H9 (cell line): ENCODE results near the gene GNB1L. TPM values are rescaled to one million over a fixed set of nuclear protein-coding genes. Genes with fewer than 3 reads are reported as not detected.

ENCODE experiments used
- DNase-seq: peaks from one replicate; pipeline ENCODE4 v3.0.0-alpha.2; 2017
- H2AFZ ChIP-seq: one replicate; pipeline ENCODE4 v1.6.1; 2013; ENCODE audit warnings: mild to moderate bottlenecking, low read length, control low read depth, moderate library complexity
- H2AK5ac ChIP-seq: 2 replicates; pipeline ENCODE4 v1.6.1; 2013; ENCODE audit warnings: low read length, control low read depth, mixed read lengths; ENCODE audit not compliant: insufficient read length
- H2BK120ac ChIP-seq: one replicate; pipeline ENCODE4 v1.6.1; 2013; ENCODE audit warnings: low read depth, mild to moderate bottlenecking, low read length, control low read depth, inconsistent platforms; ENCODE audit not compliant: poor library complexity, severe bottlenecking
- H2BK12ac ChIP-seq: 2 replicates; pipeline ENCODE4 v1.6.1; 2013; ENCODE audit warnings: low read length, control low read depth, mixed read lengths, low read depth; ENCODE audit not compliant: insufficient read length
- H2BK15ac ChIP-seq: 2 replicates; pipeline ENCODE4 v1.6.1; 2013; ENCODE audit warnings: low read depth, low read length, control low read depth
- H2BK20ac ChIP-seq: one replicate; pipeline ENCODE4 v1.6.1; 2013; ENCODE audit warnings: low read depth, mild to moderate bottlenecking, low read length, control low read depth, inconsistent platforms; ENCODE audit not compliant: poor library complexity, severe bottlenecking
- H2BK5ac ChIP-seq: 2 replicates; pipeline ENCODE4 v1.6.1; 2013; ENCODE audit warnings: low read length, control low read depth, mixed read lengths; ENCODE audit not compliant: insufficient read length
- H3K14ac ChIP-seq: 2 replicates; pipeline ENCODE4 v1.6.1; 2013; ENCODE audit warnings: low read length, control low read depth; ENCODE audit not compliant: insufficient read depth
- H3K18ac ChIP-seq: 2 replicates; pipeline ENCODE4 v1.6.1; 2013; ENCODE audit warnings: low read depth, mild to moderate bottlenecking, mixed read lengths, low read length, control low read depth; ENCODE audit not compliant: insufficient read length
- H3K23ac ChIP-seq: 2 replicates; pipeline ENCODE4 v1.6.1; 2013; ENCODE audit warnings: low read length, control low read depth, mixed read lengths, low read depth; ENCODE audit not compliant: insufficient read length
- H3K23me2 ChIP-seq: 2 replicates; pipeline ENCODE4 v1.6.1; 2013; ENCODE audit warnings: low read depth, mild to moderate bottlenecking, mixed read lengths, low read length, control low read depth; ENCODE audit not compliant: insufficient read length, poor library complexity, severe bottlenecking
- H3K27ac ChIP-seq: 2 replicates; pipeline ENCODE4 v1.5.1; 2013; ENCODE audit warnings: low read length, control low read depth, mixed read lengths, low read depth; ENCODE audit not compliant: insufficient read length
- H3K27me3 ChIP-seq: 2 replicates; pipeline ENCODE4 v1.6.1; 2013; ENCODE audit warnings: low read length, control low read depth, inconsistent platforms; ENCODE audit not compliant: insufficient read depth
- H3K4ac ChIP-seq: 2 replicates; pipeline ENCODE4 v1.6.1; 2013; ENCODE audit warnings: low read depth, mild to moderate bottlenecking, control low read depth, inconsistent platforms, low read length, moderate library complexity
- H3K4me1 ChIP-seq: 2 replicates; pipeline ENCODE4 v1.6.1; 2013; ENCODE audit warnings: low read length, control low read depth, inconsistent platforms; ENCODE audit not compliant: insufficient read depth
- H3K4me2 ChIP-seq: 2 replicates; pipeline ENCODE4 v1.6.1; 2013; ENCODE audit warnings: low read length, control low read depth, mixed read lengths; ENCODE audit not compliant: insufficient read length, insufficient read depth
- H3K56ac ChIP-seq: 2 replicates; pipeline ENCODE4 v1.6.1; 2013; ENCODE audit warnings: low read depth, mild to moderate bottlenecking, mixed read lengths, low read length, control low read depth; ENCODE audit not compliant: insufficient read length
- H3K79me1 ChIP-seq: 2 replicates; pipeline ENCODE4 v1.6.1; 2013; ENCODE audit warnings: low read depth, mild to moderate bottlenecking, moderate library complexity, low read length, control low read depth, inconsistent platforms; ENCODE audit not compliant: insufficient read depth, poor library complexity, severe bottlenecking
- H3K79me2 ChIP-seq: 2 replicates; pipeline ENCODE4 v1.6.1; 2013; ENCODE audit warnings: low read length, control low read depth, inconsistent platforms; ENCODE audit not compliant: insufficient read depth
- H3K9ac ChIP-seq: 2 replicates; pipeline ENCODE4 v1.6.1; 2013; ENCODE audit warnings: low read length, control low read depth, mixed read lengths; ENCODE audit not compliant: insufficient read length; ENCODE audit errors: extremely low read depth
- H3K9me3 ChIP-seq: one replicate; pipeline ENCODE4 v1.6.1; 2013; ENCODE audit warnings: low read depth, low read length, inconsistent platforms; ENCODE audit not compliant: control insufficient read depth
- H3T11ph ChIP-seq: one replicate; pipeline ENCODE4 v1.6.1; 2013; ENCODE audit warnings: mild to moderate bottlenecking, low read length, control low read depth, inconsistent platforms
- H4K20me1 ChIP-seq: one replicate; pipeline ENCODE4 v1.6.1; 2013; ENCODE audit not compliant: control insufficient read depth, insufficient read length, insufficient read depth
- H4K5ac ChIP-seq: 2 replicates; pipeline ENCODE4 v1.6.1; 2013; ENCODE audit warnings: low read depth, mild to moderate bottlenecking, mixed read lengths, low read length, control low read depth; ENCODE audit not compliant: insufficient read length
- H4K8ac ChIP-seq: replicated peaks from 2 replicates; pipeline ENCODE4 v1.6.1; 2013; ENCODE audit warnings: low read length, control low read depth, mixed read lengths, low read depth; ENCODE audit not compliant: insufficient read length
- H4K91ac ChIP-seq: 2 replicates; pipeline ENCODE4 v1.6.1; 2013; ENCODE audit warnings: low read depth, mild to moderate bottlenecking, moderate library complexity, mixed read lengths, low read length, control low read depth; ENCODE audit not compliant: insufficient read length
- H3K27ac Mint-ChIP-seq, 3 experiments: 2 replicates in 2 of 3; 3 replicates in 1 of 3; pipeline ENCODE4 v1.8.0; 2020 to 2021; ENCODE audit warnings: mixed read lengths in 3 of 3, mild to moderate bottlenecking in 1 of 3, moderate library complexity in 1 of 3
- H3K27me3 Mint-ChIP-seq: 2 replicates; pipeline ENCODE4 v1.8.0; 2021; ENCODE audit warnings: low read depth, mild to moderate bottlenecking, moderate library complexity, mixed read lengths
- H3K36me3 Mint-ChIP-seq, 3 experiments: 2 replicates in 2 of 3; 3 replicates in 1 of 3; pipeline ENCODE4 v1.8.0; 2020 to 2021; ENCODE audit warnings: low read depth in 3 of 3, mixed read lengths in 3 of 3; ENCODE audit not compliant: insufficient read depth in 1 of 3
- H3K4me1 Mint-ChIP-seq, 2 experiments: 2 replicates each; pipeline ENCODE4 v1.8.0; 2020; ENCODE audit warnings: mixed read lengths in 2 of 2
- H3K4me3 Mint-ChIP-seq, 2 experiments: 2 replicates in 1 of 2; 3 replicates in 1 of 2; pipeline ENCODE4 v1.8.0; 2020 to 2021; ENCODE audit warnings: mild to moderate bottlenecking in 2 of 2, mixed read lengths in 2 of 2, moderate library complexity in 1 of 2
- H3K9me3 Mint-ChIP-seq, 2 experiments: 2 replicates in 1 of 2; 3 replicates in 1 of 2; pipeline ENCODE4 v1.8.0; 2020; ENCODE audit warnings: mild to moderate bottlenecking in 2 of 2, mixed read lengths in 2 of 2, moderate library complexity in 1 of 2
- CTCF ChIP-seq: fragments of 200-600 bp; sonication (generic); conservative IDR thresholded peaks from 3 replicates; pipeline ENCODE4 v1.8.0; 2021; ENCODE audit warnings: antibody characterized with exemption, mild to moderate bottlenecking
- WGBS: extraction: QIAGEN DNeasy Blood & Tissue Kit; methylation state at CpG from one replicate; pipeline ENCODE4 v1.1.7; 2013; ENCODE audit warnings: missing lambda C conversion rate, low lambda C conversion rate, mixed read lengths; ENCODE audit not compliant: insufficient read length; ENCODE audit errors: extremely low coverage; 5-methylcytosine and 5-hydroxymethylcytosine counted together
- total RNA-seq: library from RNA; stranded (reverse); gene quantifications from 2 replicates; pipeline ENCODE4 v1.2.1, GENCODE V29; 2021

The GNB1L gene
- total RNA-seq, 1 experiment from 2014 or later = 22.4 TPM

- Histone ChIP-seq H3T11ph (no peak overlapping the region), H3K56ac (no peak overlapping the region), H3K18ac (no peak overlapping the region), H3K23ac (no peak overlapping the region), H3K14ac (no peak overlapping the region), H3K4ac (no peak overlapping the region), H4K91ac (no peak overlapping the region), H4K20me1 (no peaks in the 10 kb centered on the region), H2BK12ac (no peak overlapping the region), H3K27me3 (no peaks in the 10 kb centered on the region; the same call in 1 of the 2 replicates), H3K79me1 (no peaks in the 10 kb centered on the region), H4K8ac (no peak overlapping the region), H3K27ac (no peak overlapping the region), H3K79me2 (no peaks in the 10 kb centered on the region), H2BK120ac (no peak overlapping the region), H3K9ac (no peak overlapping the region), H2BK20ac (no peak overlapping the region), H3K4me1 (peaks cover 5% of the 10 kb centered on the region; the same call in 1 of the 2 replicates), H2BK15ac (no peak overlapping the region), H2AK5ac (no peak overlapping the region), H3K4me2 (no peak overlapping the region), H3K9me3 (no peaks in the 10 kb centered on the region), H2AFZ (no peak overlapping the region), H4K5ac (no peak overlapping the region), H2BK5ac (no peak overlapping the region), H3K23me2 (no peaks in the 10 kb centered on the region)
- no peak overlapping the region for H3K4me3 Mint-ChIP-seq
- no peak for TF ChIP-seq CTCF
- no peaks in the 10 kb centered on the region; the same call in 1 of the 2 replicates for H3K27me3 Mint-ChIP-seq
- DNase-seq = no peak
- WGBS = no CpG with 5 or more reads among the region's 16 CpGs
- no peaks in the 10 kb centered on the region for H3K36me3 Mint-ChIP-seq
- peaks cover 19 to 22% of the 10 kb centered on the region in 2 experiments for H3K4me1 Mint-ChIP-seq
- H3K9me3 Mint-ChIP-seq = no peaks in the 10 kb centered on the region
- H3K27ac Mint-ChIP-seq = no peak overlapping the region; a peak in 2 of 7 replicates
Observed at GRCh38 chr22:19887256-19887985, 32.7 kb upstream of the GNB1L start.
